AG10803 (cell line): ENCODE data around the gene DCTN5.

Source experiments
- DNase-seq: peaks from one replicate; pipeline ENCODE4 v3.0.0; 2010; ENCODE audit warnings: low read depth
- H3K4me3 ChIP-seq: 2 replicates; pipeline ENCODE4 v1.5.1; 2011; ENCODE audit warnings: mild to moderate bottlenecking, low read length, control low read depth
- TF ChIP-seq, protein P1 (sequence below): conservative IDR thresholded peaks from 2 replicates; pipeline ENCODE4 v1.5.1; 2011; ENCODE audit warnings: mild to moderate bottlenecking, low read length, control low read depth, inconsistent platforms

Gene DCTN5

DNA sequence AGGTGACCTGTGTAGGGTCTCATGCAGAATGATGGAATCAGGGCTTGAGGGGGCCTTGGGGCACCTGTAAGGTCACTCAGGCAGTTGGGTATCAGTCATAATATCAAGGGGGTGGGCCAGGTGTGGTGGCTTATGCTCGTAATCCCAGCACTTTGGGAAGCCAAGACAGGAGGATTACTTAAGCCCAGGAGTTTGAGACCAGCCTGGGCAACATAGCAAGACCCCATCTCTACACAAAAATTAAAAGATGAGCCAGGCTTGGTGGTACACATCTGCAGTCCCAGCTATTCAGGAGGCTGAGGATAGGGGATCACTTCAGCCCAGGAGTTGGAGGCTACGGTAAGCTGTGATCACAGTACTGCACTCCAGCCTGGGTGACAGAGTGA lies 64.2 kb downstream of the DCTN5 start:
- no peak overlapping the region for H3K4me3 ChIP-seq
- TF ChIP-seq, protein P1, sequence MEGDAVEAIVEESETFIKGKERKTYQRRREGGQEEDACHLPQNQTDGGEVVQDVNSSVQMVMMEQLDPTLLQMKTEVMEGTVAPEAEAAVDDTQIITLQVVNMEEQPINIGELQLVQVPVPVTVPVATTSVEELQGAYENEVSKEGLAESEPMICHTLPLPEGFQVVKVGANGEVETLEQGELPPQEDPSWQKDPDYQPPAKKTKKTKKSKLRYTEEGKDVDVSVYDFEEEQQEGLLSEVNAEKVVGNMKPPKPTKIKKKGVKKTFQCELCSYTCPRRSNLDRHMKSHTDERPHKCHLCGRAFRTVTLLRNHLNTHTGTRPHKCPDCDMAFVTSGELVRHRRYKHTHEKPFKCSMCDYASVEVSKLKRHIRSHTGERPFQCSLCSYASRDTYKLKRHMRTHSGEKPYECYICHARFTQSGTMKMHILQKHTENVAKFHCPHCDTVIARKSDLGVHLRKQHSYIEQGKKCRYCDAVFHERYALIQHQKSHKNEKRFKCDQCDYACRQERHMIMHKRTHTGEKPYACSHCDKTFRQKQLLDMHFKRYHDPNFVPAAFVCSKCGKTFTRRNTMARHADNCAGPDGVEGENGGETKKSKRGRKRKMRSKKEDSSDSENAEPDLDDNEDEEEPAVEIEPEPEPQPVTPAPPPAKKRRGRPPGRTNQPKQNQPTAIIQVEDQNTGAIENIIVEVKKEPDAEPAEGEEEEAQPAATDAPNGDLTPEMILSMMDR, result no peak
- DNase-seq, result no peak

DNA sequence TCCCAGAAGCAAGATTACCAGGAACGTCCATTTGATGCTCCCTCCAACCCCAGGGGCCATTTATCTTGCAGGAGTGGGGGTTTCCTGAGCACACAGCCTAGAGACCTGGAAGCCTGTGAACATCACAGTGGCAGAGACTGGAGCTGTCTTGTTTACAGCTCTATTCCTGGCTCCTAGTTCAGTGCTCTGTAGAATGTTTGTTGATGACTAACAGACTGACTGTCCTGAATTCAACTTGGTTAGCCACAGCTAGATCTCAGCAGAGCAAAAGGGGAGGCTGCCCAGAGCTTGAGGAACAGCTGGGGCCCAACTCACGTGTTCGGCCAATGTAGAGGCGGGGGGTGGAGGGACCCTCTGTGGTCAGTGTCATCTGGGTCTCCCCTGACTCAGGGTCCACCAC lies 65.2 kb downstream of the DCTN5 start:
- DNase-seq, result no peak
- TF ChIP-seq, protein P1, result no peak
- H3K4me3 ChIP-seq, result no peak overlapping the region

DNA sequence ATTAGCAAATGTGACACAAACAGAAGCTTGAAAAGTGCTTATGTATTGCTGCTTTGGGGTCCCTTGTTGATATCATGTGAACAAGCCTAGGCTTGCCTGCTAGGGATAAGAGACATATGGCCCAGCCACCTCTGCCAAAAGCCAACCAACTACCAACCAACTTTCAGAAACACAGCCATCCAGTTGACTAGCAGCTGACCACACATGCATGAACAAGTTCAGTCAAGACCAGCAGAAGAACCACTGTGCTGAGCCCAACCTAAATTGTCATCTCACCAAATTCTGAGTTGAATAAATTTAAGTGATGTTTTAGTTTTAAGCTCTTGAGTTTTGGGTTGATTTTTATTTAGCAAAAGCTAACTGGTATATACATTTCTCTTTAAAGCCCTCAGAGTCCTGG lies 68.3 kb downstream of the DCTN5 start:
- DNase-seq, result no peak
- H3K4me3 ChIP-seq, result no peak overlapping the region
- TF ChIP-seq, protein P1, result no peak

DNA sequence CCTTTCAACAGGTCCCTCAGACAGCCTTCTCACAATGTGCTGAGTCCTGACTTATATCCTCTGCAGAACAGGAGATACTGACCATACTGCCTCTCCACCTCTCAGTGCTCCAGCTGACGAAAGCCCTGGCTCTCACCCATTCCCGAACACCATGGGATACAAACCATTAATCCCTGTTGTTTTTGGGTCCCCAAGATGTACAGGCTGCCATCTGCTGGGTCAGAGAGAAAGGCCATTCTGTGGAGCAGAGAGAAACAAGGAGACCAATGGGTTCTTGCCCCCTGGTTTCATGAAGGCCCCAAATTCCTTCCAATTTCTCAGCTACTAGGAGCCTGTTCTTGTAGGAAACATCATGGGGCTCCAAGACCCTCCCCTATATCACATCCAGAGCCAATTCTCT lies 68.7 kb downstream of the DCTN5 start:
- TF ChIP-seq, protein P1, result no peak
- H3K4me3 ChIP-seq, result no peak overlapping the region
- no peak for DNase-seq

DNA sequence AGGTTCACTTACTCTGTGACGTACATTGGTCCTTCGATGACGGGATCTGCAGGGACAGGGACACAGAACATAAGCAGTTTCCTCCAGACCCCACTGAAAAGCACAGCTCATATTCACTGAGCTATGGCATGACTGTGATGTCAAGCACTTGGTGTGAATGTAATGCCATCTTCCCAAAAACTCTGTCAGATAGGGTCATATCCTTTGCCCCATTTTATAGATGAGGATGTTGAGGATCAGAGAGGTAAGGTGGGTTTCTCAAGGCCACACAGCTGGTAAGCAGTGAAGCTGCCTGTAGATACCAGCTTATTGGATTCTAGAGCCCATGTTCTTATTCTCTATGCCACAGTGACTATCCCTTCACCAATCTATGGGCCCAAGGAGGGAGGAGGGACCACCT lies 69.2 kb downstream of the DCTN5 start:
- TF ChIP-seq, protein P1, result no peak
- no peak for DNase-seq
- H3K4me3 ChIP-seq, result no peak overlapping the region

GRCh38 chr16:23711785-23712184 lies 70.5 kb downstream of the DCTN5 start:
- TF ChIP-seq, protein P1, result no peak
- no peak for DNase-seq
- H3K4me3 ChIP-seq, result no peak overlapping the region

DNA sequence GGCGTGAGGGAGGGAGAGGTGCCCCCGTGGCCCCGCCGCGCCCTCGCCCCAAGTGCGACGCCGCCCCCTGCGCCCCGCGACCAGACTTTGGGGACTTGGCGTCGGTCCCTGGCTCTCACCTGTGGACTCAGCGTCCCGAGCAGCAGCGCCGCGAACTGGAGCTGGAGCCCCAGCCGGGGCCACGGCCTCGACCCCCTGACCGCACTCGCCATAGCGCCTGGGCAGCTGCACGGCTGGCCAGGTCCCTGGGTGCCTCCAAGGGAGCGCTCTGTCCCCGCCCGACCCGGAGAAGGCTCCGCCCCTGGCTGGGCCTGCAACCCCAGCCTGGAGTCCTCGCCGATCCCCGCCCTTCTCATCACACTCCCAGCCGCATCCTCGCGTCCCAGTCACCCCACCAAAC lies 71.7 kb downstream of the DCTN5 start, which contains the start of gene ERN2:
TSS of gene ERN2 (minus strand) at position 247 of the 400 bp plus-strand sequence. CDS start at position 212, 35 bp downstream.
- no peak within 1 kb of the TSS for H3K4me3 ChIP-seq
- TF ChIP-seq, protein P1, result no peak
- no peak for DNase-seq
